ENCODE measurements around the gene SFT2D2.
"Not testable (repeated sequence)": the region's sequence is repeated elsewhere in the genome, so short reads cannot be mapped to it uniquely, and the experiment has no call there.

Gene SFT2D2

DNA sequence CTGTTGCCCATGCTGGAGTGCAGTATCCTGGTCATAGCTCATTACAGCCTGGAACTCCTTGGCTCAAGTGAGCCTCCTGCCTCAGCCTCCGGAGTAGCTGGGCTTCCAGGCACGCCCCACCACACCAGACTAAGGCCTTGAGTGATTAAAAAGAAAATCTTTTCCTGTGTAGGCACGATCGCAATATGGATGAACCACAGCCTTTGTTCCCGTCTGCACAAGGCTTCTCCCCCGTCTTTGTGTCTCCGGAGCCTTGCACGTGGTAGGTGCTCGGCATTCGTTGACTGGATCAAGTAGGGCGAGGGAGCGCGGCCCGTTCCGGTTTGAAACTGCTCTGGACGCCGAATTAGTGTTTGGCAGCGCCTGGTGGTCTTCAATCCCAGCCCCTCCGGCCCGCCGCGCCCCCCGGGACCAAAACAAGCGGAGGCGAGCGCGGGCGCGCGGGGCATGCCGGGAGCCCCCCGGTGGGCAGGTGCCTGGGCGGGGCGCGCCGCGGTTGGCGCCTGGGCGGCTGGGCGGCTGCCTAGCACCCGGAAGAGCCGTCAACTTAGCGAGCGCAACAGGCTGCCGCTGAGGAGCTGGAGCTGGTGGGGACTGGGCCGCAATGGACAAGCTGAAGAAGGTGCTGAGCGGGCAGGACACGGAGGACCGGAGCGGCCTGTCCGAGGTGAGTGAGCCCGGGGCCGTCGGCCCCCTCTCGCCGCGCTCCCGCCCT is at the start of gene SFT2D2:
SFT2D2 (plus strand) TSS at position 529 of the 715 bp plus-strand sequence; CDS start at position 605, 76 bp downstream.
- DNase-seq: peak; percentile 86

GRCh38 chr1:168178227-168178637 is 47.6 kb upstream of the SFT2D2 start:
- DNase-seq: no peak

DNA sequence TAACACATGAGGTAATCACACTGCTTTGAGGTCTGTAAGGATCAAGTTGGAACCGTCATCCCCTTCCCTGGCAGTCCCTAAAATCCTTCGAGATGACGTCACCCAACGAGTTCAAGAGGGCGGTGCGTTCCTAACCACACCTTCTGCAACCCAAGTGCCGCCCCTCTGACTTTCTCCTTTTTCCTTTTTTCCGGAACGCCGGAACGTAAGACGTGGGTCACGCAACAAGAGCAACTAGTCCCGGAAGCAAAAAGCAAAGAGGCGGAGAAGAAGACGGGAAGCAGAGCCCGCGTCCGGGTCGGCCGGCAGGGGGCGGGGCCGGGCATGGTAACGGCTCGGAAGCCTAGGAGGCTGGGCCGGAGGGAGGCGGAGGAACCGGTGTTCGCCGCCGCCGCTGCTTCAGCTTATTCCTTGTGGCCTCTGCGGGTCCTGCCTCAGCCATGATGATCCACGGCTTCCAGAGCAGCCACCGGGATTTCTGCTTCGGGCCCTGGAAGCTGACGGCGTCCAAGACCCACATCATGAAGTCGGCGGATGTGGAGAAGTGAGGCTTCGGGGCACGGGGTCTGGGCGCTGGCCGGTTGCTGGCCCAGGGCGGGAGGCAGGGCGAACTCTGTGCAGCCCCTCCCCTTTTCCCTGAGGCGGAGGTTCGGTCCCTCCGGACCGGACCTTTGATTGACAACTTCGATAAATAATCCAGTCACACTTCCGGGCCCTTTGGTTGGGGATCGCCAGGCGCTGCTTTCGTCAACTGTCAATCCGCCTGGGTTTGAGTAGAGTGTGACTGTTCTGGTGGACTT is 47.0 kb upstream of the SFT2D2 start, which contains the start of gene TIPRL:
TIPRL (plus strand) TSS at position 325 of the 800 bp plus-strand sequence; CDS start at position 441, 116 bp downstream.
- DNase-seq: peak; percentile 98

DNA sequence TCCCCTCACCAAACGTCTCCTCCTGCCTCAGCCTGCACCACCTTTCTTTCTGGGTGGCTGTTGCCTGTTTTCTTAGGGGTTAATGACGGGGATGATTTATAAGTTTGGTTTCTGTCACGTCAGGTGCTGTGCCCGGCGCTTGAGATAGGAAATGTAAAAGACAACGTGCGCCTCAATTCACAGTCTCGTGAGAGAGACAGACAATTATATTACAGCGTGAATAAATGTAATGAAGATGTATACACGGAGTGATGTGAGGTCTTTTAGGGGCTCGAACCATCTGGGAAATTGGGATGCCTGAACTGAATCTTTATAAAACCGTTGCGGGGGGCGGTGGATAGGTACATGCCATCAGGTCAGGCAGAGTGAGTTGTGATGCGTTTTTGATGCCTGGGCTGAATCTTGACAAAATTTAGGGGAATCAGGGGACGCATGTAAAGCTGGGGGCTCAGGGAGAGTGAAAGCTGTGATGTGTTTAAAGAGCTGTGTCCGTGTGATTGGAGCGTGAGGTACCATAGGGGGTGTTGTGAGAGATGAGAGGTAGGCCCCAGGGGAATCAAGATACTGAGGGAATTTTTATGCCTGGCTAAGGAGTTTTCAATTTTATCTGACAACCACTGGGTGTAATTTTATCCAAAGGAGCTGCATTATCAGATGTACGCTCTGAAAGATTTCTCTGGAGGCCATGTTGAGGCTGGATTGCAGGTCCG is 46.2 kb upstream of the SFT2D2 start:
- no peak for DNase-seq

GRCh38 chr1:168180148-168180524 is 45.7 kb upstream of the SFT2D2 start:
- DNase-seq: no peak

- DNase-seq: not testable (repeated sequence)
These were observed 44.6 kb upstream of the SFT2D2 start for GRCh38 chr1:168181063-168181720.

DNA sequence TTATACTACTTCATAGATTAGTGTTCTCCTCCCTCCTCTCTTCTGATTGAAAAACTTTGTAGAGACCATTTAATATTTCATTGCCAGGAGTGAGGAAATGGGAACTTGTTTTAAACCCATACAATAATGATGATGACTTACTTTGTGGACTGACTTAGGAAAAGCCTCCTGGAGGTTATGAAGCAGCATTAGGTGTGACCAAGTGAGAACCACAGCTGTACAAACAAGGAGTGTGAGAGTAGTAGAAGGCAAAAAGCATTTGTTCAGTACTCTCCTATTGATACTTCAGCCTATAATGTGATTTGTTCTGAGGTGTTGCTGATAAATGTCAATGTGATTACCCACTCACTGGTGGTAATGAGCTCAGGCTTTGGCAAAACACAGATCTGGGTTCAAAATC is 38.6 kb upstream of the SFT2D2 start:
- DNase-seq: peak; percentile 67

DNA sequence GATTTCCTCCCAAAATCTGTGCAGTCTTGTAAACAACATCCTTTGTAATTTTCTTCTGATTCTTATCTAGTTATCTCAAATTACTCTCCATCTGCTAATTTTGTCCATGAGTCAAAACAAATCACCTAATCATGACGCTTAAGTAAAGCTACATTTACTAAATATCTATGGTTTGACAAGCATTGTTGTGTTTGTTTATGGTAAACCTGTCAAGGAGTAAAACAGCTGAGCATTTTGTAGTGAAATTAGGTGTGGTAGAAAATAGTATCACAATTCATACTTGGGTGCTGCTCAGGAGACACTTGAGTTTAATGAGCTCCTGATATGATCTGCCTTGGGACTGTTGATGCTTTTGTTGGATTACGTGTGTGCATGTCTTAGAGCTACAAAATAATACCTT is 35.4 kb upstream of the SFT2D2 start:
- DNase-seq: no peak

DNA sequence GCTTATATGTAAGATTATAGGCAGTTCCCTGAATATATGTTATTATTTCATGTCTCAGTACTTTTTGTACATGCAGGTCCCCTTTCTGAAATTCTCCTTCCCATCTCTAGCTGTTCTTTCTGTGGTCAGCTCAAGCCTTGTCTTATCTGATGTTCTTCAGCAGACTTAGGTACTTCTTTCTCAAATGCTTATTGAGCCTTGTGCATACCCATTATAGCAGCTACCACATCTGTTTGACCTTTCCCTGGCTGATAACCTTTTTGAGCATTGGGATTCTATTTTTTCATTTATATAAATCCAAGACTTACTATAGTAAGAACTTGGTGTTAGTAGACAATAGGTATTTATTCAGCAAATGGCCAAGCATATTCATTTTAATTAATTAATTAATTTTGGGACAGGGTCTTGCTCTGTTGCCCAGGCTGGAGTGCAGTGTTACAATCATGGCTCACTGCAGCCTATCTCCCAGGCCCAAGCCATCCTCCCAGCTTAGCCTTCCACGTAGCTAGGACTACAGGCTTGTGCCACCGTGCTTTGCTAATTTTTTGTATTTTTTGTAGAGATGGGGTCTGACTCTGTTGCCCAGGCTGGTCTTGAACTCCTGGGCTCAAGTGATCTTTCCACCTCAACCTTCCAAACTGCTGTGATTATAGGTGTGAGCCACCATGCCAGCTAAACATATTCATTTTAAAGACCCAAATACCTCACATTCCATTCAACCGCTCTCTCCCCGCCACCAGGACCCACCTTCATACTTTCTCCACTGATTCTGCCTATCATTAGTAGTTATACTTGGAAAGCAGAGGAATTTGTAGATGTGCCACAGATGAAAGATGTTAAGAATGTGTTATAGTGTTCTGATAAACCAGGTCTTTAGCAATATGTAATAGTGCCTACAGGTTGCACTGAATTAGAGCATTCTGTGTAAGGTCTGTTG is 30.3 kb upstream of the SFT2D2 start:
- DNase-seq: no peak

DNA sequence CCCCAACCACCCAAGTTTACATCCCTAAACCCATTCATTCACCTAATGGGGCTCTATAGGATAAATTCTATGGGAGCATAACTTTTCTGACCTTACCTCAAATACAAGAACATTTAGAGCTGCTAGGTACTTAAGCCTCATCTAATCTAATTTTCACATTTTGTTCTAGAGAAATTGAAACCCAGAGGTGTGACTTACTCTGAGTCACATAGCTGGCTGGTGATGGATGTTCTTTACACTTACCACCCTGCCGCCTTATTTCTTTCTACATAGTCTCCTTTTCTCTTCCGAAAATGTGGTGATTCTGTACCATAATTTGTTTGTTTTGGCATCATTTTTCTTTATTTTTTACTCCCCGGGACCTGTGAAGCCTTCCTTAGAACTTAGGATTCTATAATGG is 26.7 kb upstream of the SFT2D2 start:
- no peak for DNase-seq

DNA sequence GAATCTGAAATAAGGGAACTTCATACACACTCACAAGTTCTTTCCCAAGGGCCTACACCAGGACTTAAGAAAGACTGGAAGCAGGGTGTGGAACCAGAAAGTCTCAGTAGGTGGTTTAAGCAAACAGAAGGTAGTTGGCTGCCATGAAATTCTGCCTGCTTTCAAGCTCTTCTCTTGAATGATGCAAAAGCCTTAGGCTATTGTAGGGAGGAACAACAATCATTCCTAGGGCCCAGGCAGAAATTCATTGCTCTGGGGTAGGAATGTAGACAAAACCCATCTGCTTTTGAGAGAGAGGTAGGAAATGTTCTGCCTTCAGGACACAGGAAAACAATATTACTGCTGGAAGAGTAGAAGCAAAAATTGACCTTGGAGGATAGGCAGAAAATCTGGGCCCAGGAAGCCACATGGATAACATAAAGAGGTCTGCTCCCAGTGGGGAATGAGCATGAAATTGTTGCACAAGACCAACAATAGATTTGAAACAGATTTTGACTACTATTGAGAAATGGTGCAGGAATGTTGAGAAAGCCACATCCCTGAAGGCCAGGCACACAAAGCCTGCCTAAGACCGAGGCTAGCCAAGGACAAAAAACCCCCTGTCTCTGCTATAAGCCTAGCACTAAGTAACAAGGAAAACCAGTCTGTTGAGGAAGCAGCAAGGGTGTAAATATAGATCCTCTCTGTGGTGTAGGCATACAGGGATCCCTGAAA is 22.7 kb upstream of the SFT2D2 start:
- DNase-seq: no peak

- DNase-seq: no peak
These were observed 19.7 kb upstream of the SFT2D2 start for GRCh38 chr1:168206111-168206510.

DNA sequence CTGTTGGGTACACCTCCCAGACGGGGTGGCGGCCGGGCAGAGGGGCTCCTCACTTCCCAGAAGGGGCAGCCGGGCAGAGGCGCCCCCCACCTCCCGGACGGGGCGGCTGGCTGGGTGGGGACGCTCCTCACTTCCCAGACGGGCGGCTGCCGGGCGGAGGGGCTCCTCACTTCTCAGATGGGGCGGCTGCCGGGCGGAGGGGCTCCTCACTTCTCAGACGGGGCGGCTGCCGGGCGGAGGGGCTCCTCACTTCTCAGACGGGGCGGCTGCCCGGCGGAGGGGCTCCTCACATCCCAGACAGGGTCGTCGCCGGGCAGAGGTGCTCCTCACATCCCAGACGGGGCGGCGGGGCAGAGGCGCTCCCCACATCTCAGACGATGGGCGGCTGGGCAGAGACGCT is 18.1 kb upstream of the SFT2D2 start:
- not testable (repeated sequence) for DNase-seq

DNA sequence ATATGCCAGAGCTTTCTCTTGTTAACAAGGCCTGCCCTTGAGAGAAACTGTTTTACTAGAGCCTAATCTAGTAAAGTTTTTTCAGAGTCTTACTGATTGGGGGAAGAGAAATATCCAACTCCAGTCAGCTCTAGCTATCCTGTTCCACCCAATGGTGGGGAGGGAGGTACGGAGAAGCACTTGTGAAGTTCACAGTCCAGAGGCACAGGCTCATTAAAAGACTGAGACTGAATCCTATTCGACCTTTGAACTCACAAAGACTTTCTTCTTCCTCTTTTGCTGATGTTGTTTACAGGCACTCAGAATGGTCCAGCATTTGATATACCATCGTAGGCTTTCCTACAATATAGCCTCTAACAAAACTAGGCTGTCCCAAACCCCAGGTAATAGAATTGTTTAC is 15.5 kb upstream of the SFT2D2 start:
- no peak for DNase-seq

- DNase-seq: no peak
These were observed 12.5 kb upstream of the SFT2D2 start for GRCh38 chr1:168213349-168213748.

GRCh38 chr1:168216171-168216570 is 9.6 kb upstream of the SFT2D2 start:
- no peak for DNase-seq

DNA sequence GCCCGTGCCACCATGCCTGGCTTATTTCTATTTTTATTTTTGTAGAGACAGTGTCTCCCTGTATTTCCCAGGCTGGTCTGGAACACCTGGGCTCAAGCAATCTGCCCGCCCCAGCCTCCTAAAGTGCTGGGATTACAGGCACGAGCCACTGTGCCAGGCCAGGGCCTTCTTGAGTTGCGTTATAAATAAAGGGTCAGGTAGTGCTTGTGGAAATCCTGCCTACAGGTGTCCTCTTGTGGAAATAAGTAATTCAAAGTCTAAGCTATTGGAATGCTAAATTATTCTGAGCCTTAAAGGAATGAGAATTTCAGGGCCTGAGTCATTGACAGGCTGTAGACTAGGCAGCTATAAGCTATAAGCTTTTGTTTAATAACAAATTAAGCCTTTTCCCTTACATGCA is 8.1 kb upstream of the SFT2D2 start:
- DNase-seq: no peak

DNA sequence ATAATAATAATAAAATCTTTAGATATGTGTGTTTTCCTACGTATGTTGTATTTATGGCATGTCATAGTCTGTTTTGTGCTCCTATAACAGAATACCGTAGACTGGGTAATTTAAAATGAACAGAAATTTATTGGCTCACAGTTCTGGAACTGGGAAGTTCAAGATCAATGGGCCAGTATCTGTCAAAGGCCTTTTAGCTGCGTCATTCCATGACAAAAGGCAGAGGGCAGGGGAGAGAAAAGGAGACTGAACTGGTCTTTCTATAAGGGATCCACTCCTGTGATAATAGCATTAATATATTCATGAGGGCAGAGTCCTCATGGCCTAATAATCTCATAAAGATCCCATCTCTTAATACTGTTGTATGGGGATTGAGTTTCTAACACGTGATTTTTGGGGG is 7.1 kb upstream of the SFT2D2 start:
- DNase-seq: no peak

DNA sequence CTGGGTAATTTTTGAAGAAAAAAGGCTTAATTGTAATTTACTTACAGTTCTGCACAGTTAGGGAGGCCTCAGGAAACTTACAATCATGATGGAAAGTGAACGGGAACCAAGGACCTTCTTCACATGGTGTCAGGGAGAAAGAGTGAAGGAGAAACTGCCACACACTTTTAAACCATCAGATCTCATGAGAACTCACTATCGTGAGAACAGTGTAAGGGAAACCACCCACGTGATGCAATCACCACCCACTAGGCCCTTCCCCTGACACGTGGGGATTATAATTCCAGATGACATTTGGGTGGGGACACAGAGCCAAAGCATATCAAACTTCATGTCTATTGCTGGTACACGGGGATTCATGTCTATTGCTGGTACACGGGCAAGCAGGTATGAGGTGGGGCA is 5.3 kb upstream of the SFT2D2 start:
- DNase-seq: no peak

GRCh38 chr1:168221275-168221674 is 4.5 kb upstream of the SFT2D2 start:
- no peak for DNase-seq

DNA sequence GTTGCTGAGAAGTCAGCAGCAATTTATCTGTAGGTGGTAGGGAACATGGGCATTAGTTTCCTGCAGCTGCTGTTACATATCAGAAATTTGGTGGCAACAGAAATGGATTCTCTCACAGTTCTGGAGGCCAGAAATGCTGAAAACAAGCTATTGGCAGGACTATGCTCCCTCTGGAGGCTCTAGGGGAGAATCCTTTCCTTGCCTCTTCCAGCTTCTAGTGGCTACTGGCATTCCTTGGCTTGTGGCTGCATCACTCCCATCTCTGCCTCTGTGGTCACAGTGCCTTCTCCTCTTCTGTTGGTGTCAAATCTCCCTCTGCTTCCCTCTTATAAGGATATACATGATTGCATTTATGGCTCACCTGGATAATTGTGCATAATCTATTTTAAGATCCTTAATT is 2.5 kb upstream of the SFT2D2 start:
- no peak for DNase-seq

Data from NCI-H774 (cell line).